HG02678 (cell line): ENCODE results near the gene DDO.
"Not testable (repeated sequence)": the region's sequence is repeated elsewhere in the genome, so short reads cannot be mapped to it uniquely, and the experiment has no call there.

ENCODE experiments used
- ATAC-seq: cut with Tn5 transposase; IDR thresholded peaks from one replicate; pipeline ENCODE4 v1.9.1; 2021; ENCODE audit warnings: mild to moderate bottlenecking, moderate library complexity; ENCODE audit not compliant: unreplicated experiment

The DDO gene

GRCh38 chr6:110369066-110369465 lies 46.3 kb downstream of the DDO start:
- no peak for ATAC-seq

- no peak for ATAC-seq
Observed at GRCh38 chr6:110368284-110368683, 47.1 kb downstream of the DDO start.

- ATAC-seq, result no peak
Observed at GRCh38 chr6:110367825-110368224, 47.5 kb downstream of the DDO start.

GRCh38 chr6:110366975-110367374 lies 48.4 kb downstream of the DDO start:
- no peak for ATAC-seq

GRCh38 chr6:110366256-110366655 lies 49.1 kb downstream of the DDO start:
- ATAC-seq, result no peak

GRCh38 chr6:110364364-110365105 lies 50.8 kb downstream of the DDO start:
- ATAC-seq, result no peak

- ATAC-seq, result no peak
Observed at GRCh38 chr6:110363748-110364147, 51.6 kb downstream of the DDO start.

GRCh38 chr6:110360676-110361075 lies 54.7 kb downstream of the DDO start:
- no peak for ATAC-seq

GRCh38 chr6:110359556-110359955 lies 55.8 kb downstream of the DDO start:
- ATAC-seq, result no peak

- no peak for ATAC-seq
Observed at GRCh38 chr6:110358553-110359160, 56.7 kb downstream of the DDO start.

- no peak for ATAC-seq
Observed at GRCh38 chr6:110357664-110358552, 57.5 kb downstream of the DDO start, which contains the start of gene METTL24. METTL24 (minus strand) TSS chr6:110358349; CDS start chr6:110358272, 77 bp downstream.

GRCh38 chr6:110357298-110357663 lies 58.1 kb downstream of the DDO start:
- ATAC-seq, result no peak

GRCh38 chr6:110356778-110357177 lies 58.6 kb downstream of the DDO start:
- no peak for ATAC-seq

- no peak for ATAC-seq
Observed at GRCh38 chr6:110355727-110356126, 59.6 kb downstream of the DDO start.

GRCh38 chr6:110355022-110355421 lies 60.4 kb downstream of the DDO start:
- ATAC-seq, result no peak

- no peak for ATAC-seq
Observed at GRCh38 chr6:110354153-110354552, 61.2 kb downstream of the DDO start.

- ATAC-seq, result no peak
Observed at GRCh38 chr6:110353457-110354001, 61.8 kb downstream of the DDO start.

GRCh38 chr6:110352563-110353262 lies 62.7 kb downstream of the DDO start:
- ATAC-seq, result no peak

- no peak for ATAC-seq
Observed at GRCh38 chr6:110351986-110352385, 63.4 kb downstream of the DDO start.

GRCh38 chr6:110351546-110351945 lies 63.8 kb downstream of the DDO start:
- ATAC-seq, result no peak

- not testable (repeated sequence) for ATAC-seq
Observed at GRCh38 chr6:110350593-110350992, 64.8 kb downstream of the DDO start.
